Vagina (tissue), 2 donors: ENCODE data around the gene ASTN1.

Source experiments
- CTCF ChIP-seq, 3 experiments: fragments of 450-650 bp in 2 of 3; fragments of 200-600 bp in 1 of 3; sonication (generic) in 1 of 3; IDR thresholded peaks; one replicate each; pipeline ENCODE4 v1.5.1; 2017 to 2019; ENCODE audit warnings: antibody characterized with exemption in 3 of 3, mild to moderate bottlenecking in 2 of 3, moderate library complexity in 2 of 3
- POLR2A ChIP-seq, 2 donors: fragments of 450-650 bp; IDR thresholded peaks; one replicate each; pipeline ENCODE4 v1.6.1; 2017; ENCODE audit warnings: antibody characterized with exemption in 2 of 2, mild to moderate bottlenecking in 2 of 2, moderate library complexity in 2 of 2
- POLR2AphosphoS5 ChIP-seq, 2 donors: sonication (generic); formaldehyde crosslinking; IDR thresholded peaks; one replicate each; pipeline ENCODE4 v1.9.0; 2017; ENCODE audit warnings: antibody characterized with exemption in 2 of 2, mild to moderate bottlenecking in 2 of 2, low read depth in 1 of 2; ENCODE audit not compliant: insufficient read depth in 1 of 2

DNA sequence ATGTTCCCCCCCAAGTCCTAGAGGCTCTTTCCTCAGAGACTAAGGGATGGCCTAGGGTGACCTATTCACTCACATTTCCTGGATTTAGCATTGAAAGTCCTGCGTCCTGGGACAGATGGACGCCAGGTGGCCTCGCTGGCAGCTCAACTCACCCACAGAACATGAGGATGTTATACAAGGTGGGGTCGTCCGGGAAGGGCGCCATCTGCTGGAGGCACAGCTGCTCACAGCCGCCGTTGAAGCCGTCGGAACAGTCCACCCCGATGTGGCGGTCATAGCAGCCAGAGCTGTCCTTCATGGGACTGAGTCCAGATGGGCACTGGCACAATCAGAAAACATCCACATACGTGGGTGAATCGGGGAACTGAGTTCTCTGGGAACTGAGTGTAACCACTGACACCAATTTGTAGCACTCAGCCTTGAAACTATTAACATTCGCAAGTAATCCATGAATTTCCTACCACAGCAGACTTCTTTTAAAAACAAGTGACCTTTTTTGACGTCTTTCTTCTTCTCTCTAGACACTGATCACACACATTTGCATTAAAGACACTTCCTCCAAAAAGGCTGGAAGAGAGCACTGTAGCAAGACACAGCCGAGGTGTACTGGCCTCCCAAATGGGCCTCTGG is 215.4 kb downstream of the ASTN1 start:
- TF ChIP-seq CTCF (IDR thresholded peaks at IDR 0.05) (no peak), POLR2A (IDR thresholded peaks at IDR 0.05) (no peak), POLR2AphosphoS5 (IDR thresholded peaks at IDR 0.05; ENCODE audit: insufficient read depth in 1 of 2, low read depth in 1 of 2) (no peak)
